NOMO-1 (cell line): ENCODE measurements around the gene IKBKG.
"Not testable (repeated sequence)": the region's sequence is repeated elsewhere in the genome, so short reads cannot be mapped to it uniquely, and the experiment has no call there.

Source experiments
- DNase-seq, 2 experiments: peaks; one replicate each; lab custom pipeline; 2025; ENCODE audit not compliant: unreplicated experiment in 2 of 2; lab: John Stamatoyannopoulos, UW

The IKBKG gene

DNA sequence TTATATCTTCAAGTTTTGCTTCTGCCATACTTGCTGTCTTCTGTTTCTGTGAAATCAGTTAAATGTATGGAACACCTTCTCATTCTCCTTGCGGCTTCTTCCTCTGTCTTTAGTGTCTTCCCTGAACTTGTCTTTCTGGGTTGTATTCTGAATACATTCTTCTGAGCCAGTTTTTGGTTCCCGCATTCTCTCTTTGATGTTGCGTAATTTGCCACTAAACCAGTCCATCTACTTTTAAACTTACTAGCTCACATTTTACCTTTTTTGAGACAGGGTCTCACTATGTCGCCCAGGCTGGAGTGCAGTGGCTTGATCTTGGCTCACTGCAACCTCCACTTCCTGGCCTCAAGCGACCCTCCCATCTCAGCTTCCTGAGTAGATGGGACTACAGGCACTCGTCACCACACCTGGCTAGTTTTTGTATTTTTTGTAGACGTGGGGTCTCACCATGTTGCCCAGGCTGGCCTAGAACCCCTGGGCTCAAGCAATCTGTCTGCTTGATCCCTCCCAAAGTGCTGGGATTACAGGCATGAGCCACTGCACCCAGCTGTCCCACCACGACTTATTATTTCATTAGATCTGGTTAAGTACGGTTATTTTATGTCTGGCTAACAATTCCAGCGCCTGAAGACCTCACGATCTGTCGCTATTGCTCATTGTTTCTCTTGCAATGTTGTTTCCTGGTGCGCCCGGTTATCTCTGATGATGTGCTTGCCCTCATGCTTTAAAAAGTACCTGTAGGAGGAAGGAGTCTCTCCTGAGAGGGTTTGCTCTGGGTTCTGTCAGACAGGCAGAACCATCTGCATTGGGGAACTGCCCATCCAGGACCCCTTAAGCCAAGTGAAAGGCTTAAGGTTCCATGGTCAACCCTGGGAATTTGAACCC, 21.6 kb upstream of the IKBKG start:
- no peak for DNase-seq

DNA sequence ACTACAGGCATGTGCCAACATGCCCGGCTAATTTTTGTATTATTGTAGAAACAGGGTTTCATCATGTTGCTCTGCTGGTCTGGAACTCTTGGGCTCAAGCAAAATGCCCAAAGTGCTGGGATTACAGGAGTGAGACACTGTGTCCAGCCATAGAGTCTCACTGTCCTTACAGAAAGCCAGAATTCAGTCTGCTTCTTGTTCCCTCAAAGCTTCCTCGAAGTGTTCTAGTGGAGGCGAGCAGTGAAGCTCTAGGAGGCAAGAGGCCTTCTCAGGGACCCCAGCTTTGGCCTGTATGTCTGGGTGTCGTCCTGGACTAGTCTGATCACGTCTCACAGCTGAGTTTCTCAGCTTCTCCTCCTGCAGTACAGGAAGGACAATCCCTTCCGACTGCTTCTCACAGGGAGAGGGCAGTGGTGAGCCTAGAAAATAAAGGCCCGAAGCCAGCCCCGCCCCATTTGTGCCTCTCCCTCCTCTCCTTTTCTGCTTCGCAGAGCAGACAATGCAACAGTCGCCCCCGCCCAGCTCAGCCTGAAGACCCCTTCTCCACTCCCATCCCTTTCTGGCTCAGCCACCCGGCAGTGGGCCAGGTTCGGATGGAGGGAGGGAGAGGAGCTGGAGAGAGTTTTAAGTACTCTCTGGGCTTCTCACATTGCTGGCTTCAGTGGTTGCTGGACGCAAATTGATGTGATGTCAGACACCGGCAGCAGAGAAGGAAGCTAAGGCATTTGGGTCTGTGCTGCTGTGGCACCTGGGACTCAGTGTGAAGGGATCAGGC, 20.3 kb upstream of the IKBKG start:
- DNase-seq, result peak; percentile 70 to 72

DNA sequence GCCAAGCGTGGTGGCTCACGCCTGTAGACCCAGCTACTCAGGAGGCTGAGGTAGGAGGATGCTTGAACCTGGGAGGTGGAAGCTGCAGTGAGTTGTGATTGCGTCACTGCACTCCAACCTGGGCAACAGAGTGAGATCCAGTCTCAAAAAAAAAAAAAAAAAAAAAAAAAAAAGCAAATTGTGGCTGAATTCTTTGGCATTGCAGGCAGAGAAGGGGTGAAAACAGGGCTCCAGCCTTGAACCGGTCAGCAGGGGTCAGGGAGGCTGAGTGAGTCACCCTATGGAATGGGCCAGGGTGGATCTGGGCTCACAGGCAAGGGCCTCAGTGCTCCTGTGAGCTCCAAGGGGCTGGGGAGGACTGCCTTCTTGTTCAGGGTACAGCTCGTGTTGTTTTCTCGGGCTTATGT, 18.2 kb upstream of the IKBKG start:
- DNase-seq, result no peak

DNA sequence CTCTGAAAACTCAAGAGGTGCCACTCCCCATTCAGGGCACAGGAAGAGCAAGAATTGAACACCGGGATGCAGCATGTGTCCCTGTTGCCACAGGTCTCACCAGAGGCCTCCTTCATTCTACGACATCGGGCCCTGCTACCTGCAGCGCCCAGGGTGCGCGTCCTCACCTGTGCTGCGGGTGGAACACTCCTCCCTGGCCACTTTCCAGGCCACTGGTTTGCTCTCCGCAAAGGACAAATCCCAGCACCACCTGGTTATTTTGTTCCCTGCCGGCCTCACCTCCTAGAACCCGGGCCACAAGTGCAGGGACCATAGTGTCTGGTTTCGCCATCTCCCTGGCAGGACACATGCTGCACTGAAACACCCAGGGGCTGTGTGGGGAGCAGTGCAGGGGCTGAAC, 17.1 kb upstream of the IKBKG start:
- no peak for DNase-seq

DNA sequence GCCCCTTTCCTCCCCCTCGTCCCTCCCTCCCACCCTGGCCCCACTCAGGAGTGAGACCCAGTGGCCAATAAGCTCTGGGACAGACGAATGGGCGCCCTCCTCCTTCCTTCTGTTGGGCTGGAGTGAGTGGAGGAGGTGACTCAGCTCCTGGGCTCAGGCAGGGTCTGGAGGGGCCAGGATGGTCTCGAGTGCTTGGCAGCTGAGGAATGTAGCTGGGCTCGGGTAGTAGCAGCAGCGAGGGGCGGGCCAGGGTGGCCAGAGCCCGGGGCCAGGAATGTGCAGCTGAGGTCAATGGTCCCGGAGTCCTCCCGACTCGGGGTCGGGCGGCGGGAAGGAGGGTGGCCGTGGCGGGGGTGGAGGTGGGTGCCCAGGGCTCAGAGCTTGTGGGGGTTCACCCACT, 15.8 kb upstream of the IKBKG start:
- no peak for DNase-seq

DNA sequence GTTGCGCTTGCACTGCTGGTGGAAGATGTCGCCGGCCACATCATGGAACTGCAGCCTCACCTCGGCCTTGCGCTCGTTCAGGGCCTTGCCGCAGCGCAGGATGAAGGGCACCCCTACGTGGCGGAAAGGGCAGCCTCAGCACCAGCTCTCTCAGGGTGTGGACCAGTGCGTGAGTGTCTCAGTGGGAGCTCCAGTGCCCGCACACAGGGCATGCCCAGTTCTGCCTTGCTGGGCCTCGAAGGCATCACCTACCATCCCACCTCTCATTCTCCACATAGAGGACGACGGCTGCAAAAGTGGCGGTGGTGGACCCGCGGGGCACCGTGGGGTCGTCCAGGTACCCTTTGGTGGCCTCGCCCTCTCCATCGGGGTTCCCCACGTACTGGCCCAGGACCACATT, 14.7 kb upstream of the IKBKG start:
- no peak for DNase-seq

DNA sequence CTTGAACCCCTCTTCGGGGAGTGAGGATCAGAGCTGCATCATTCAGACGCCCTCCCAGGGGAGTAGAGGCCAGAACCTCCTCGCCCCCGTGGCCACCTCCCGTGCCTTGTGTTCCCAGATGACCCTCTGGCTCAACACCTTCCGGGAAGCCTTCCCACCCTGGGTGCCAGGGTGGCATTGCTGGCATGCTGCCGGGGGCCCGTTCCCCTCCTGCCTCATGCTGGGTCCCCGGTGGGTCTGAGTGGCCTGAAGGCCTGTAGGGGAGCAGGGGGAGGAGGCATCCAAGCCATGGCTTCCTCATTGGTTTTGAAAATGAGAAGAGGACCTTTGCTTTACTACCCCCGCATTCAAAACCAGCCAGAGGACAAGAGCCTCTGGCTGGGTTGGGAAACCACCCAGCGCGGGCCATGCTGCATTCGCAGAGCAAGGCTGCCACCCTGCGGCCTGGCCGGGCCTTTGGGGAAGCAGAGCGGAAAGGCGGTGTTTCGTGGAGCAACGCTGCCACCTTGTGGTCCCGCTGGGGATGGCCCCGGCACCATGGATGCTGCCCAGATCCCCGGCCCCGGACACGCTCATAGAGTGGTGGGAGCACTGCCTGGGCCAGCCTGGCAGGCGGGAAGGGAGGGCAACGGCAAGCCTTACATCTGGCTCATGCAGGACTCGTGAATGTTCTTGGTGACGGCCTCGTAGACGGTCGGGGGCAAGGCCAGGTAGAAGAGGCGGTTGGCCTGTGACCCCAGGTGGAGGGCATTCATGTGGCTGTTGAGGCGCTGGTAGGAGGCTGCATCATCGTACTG, 12.7 kb upstream of the IKBKG start:
- peak; percentile 73 to 87 for DNase-seq

DNA sequence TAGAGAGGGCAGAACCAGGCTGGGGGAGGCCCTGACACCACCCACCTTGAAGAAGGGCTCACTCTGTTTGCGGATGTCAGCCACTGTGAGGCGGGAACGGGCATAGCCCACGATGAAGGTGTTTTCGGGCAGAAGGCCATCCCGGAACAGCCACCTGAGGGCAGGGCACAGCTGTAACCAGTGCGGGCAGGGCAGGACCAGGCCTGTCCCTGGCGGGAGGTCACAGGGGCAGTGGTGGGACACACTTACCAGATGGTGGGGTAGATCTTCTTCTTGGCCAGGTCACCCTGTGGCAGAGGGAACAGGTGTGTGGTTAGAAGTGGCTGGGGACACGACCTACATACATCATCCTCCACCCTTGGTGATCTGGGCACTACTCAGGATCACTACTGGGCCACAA, 11.5 kb upstream of the IKBKG start:
- DNase-seq, result no peak

DNA sequence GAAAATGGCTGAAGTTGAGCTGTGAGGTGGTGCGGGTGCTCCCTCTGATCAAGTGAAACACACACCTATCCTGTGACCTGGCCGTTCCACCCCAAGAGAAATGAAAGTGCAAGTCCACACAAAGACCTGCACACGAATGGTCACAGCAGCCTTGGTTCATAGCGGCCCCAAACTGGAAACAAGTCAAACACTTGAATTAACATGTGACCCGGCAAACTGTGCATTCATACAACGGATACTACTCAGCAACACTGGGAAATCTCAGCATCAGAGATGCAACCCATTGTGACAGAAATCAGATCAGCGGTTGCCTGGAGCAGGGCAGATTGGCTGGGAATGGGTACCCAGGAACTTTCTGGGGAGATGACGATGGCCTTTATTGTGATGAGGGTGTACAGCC, 8.3 kb upstream of the IKBKG start:
- no peak for DNase-seq

DNA sequence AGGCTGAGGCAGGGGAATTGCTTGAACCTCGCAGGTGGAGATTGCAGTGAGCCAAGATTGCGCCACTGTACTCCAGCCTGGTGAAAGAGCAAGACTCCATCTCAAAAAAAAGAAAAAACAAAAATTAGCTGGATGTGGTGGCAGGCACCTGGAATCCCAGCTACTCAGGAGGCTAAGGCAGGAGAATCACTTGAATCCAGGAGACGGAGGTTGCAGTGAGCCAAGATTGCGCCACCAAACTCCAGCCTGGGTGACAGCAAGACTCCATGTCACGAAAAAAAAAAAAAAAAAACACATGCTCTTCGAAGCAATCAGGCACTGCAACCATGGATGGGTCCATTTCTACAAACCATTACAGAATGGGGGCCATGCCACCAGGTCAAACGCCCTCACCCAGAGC, 7.1 kb upstream of the IKBKG start:
- not testable (repeated sequence) for DNase-seq

DNA sequence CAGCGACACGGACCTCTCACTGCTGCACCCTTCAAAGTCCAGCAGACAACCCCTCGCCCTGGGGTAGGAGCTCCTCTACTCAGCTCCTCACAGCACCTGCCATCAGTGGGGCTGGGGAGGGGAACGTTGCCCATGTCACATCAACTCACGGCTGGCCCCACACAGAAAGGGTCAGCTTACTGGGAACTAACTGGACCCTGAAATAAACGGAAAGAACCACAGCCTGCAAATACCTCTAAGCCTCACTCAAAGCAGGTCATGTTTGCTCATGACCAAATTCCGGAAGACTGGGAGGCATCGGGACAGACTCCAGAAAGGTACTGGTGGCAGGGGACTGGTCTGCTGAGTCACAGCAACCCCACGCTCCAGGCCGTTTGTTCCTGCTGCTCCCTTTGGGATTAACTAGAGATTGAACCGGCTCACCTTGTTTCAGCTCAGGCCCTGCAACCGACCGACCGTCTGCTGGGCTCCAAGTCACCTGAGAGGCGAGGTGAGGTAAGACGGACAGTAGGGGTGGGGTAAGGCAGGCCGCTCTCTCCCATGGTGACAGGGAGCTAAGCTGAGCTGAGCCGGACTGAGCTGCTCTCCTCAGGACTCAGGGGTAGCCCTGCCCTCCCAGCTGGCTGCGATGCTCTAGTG, 6.4 kb upstream of the IKBKG start:
- no peak for DNase-seq

DNA sequence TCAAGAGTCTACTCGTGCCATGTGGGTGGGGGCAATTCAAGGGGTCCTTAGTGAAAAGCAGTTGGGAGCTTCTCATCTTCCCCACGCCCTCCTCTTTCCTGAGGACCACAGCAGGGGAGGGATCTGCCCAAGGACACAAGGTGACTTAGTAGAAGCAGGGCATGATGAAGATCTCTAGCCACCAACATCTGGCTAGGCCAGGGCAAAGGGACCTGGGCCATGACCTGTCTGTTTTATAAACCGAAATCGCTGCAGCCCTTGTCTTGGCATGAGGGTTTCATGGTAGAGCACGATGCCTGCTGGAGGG, 5.9 kb upstream of the IKBKG start:
- no peak for DNase-seq

DNA sequence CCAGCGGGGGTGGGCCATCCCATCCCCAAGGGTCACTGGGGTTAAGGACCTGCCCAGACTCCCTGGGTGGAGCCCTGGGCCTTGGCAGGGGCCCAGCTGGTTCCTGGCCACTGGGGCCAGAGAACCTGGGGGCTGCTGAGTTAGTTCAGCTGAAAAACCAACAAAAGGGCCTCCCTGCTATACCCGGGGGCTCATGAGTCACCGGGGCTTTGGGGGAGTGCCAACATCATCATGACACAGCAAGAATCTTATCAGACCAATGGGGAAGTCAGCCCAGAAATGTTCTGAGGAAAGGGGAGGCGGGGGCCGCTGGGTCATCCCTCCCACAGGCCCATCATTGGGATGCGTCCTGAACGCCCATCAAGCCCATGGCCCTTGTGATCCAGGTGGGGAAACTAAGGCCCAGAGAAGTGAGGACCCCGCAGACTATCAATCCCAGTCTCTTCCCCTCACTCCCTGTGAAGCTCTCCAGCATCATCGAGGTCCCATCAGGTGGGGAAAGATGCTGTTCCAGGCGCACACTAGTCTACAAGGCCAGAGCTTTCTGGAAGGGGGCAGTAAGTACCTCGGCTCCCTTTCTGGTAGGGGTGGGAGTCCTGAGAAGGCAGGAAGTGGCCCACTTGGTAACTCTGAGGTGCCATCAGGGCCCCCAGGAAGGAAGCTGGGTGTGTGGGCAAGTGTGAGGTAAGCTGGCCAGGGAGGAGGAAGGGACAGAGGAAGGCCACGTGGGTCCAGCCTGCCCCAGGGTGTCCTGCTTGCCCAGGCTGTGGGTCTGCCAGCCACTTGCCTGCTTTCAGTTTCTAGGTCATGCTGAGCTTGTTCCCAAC, 5.3 kb upstream of the IKBKG start:
- peak; percentile 58 to 70 for DNase-seq

DNA sequence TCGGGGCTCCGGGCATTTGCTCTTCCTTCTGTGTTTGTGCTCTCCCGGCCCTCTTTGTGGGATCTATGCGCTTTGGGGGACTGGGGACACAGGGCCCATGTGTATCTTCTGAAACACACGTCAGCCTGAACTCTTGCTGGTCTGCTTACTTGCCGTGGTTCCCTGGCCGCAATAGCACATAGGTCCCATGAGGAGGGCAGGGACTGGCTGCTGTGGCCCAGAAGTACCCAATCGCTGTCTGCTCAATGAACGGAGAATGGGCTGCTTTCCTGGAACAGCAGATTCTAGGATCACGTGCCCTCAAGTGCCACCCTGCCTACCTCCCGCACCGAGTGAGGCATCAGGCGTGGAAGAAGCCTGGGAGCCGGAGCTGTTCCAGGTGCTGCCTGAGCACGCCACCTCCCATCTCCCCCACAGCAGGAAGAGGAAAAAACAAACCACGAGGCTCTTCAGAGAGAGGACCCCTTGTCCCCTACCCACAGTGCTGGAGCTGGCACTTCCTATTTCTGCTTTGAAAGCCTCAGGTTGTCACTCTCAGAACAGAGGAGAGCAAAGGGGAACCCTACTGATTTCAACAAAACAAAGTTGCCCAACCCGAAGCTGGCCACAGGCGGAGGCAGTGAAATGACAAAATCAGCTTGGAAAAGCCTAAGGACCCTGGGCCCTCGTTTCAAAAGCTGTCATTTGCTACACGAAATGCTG, 4.5 kb upstream of the IKBKG start:
- peak; percentile 76 to 85 for DNase-seq

DNA sequence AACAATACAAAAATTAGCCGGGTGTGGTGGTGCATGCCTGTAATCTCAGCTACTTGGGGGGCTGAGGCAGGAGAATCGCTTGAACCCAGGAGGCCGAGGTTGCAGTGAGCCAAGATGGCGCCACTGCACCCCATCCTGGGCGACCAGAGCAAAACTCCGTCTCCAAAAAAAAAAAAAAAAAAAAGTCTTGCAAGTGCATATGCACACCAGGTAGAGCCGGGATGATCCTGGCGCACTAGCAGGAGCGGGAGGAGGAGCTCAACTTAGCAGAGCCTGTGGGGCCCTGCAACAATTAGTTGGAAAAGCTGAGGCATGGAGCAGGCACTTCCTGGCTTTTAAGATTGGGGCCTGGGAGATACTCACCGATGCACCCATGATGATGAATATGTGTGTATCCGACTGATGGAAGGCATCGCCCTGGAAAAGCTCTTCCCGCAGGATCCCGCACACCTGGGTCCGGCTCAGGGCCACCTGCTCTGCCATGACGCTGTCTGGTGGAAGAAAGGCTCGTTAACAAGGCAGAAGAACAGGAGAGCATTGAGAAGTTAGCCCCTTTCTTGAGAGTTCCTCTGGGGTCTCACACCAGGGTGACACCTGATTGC, 1.6 kb upstream of the IKBKG start:
- no peak for DNase-seq

DNA sequence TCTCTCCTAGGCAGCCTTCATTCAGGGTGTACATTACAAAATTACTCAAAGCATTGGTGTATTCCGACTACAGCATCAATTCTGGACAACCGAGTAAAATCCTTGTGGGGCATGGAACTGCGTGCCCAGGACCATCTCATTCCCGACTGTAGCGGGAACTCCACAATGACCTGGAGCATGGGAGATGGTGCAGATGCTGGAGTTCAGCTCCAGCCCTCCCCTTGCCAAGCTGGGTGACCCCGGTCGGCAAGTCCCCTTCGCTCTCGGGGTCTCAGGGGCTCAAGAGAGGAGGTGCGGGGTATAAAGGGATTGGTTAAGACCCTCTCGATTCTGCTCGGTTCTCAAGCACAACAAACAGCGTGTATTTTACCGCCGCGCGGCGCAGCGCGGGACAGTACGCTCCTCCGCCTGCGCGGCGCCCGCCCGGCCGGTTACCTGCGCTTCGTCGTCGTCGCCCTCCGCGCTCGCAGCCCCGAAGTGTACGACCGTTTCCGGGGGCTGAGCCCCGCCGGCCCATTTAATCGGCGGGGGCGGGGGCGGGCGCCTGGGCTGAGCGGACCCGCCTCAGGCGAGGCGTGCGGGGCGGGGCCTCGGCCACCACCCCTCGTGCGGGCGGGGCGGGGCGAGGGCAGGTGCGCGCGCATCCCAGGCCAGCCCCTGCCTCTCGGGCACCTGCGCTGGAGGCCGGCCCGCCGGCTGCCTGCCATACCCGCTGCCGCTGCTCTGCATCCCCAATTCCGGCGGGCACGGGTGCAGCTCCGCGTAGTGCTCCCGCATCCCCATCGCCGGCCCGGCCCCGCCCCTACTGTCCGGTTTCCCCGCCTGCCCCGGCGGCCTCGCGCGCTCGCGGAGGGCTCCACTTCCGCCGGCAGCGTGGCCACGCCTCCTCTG, 821 bp upstream of the IKBKG start, which contains the start of gene G6PD:
Gene G6PD, minus strand, starts transcription at position 493 of the 891 bp plus-strand sequence. CDS start 691 bp downstream, outside the sequence.
- peak; percentile 47 to 49 for DNase-seq

DNA sequence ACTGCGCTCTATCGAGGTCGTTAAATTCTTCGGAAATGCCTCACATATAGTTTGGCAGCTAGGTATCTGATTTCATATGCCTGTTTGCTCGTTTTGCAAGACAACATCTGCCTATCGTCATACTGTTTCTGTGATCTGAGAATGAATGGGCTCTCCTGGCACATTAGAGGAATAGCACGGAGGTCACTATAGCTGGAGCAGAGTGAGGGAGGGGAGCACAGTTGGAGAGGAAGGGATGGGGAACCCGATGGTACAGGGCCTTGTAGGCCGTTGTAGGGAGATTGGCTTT, 552 bp downstream of the IKBKG start:
- DNase-seq, result no peak

DNA sequence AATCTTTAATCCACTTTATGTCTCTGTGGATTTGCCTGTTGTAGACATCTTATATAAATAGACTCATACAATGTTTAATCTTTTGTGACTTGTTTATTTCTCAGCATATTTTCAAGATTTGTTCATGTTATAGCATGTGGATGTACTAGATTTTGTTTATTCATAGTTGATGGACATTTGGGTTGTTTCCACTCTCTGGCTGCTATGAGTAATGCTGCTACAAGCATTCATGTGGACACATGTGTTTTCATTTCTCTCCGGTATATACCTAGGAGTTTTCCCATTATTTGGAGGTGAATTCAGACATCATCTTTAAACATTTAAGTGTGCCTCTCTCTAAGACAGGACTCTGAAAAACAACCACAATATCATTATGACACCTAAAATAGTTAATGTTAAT, 2.3 kb downstream of the IKBKG start:
- DNase-seq, result no peak
